Measurements from ENCODE around the gene WRNIP1. TPM values are rescaled to one million over a fixed set of nuclear protein-coding genes. Genes with fewer than 3 reads are reported as not detected.

Gene WRNIP1
- total and polyA plus RNA-seq, 10 of the 15 experiments (the other 5 are each of a cell fraction or from before 2014, with no cell fraction given): 9.3 to 30.5 (median 24.3) TPM

GRCh38 chr6:2826131-2826530 lies 60.9 kb downstream of the WRNIP1 start (continued):
- no peak for TF ChIP-seq FOXK2 (IDR thresholded peaks at IDR 0.05)
- TF ChIP-seq ZNF24 (IDR thresholded peaks at IDR 0.05): no peak

GRCh38 chr6:2827142-2827541 lies 61.9 kb downstream of the WRNIP1 start:
- CTCF ChIA-PET: interaction anchor here (1.5 to 1.8 kb wide), 2 partner anchors 84 to 126 kb away, joined by 4 read pairs; no protein-coding TSS in a partner anchor
- BruUV-seq (replicated peaks): no TSS peak
- Histone ChIP-seq H3K27ac (ENCODE audit: control insufficient read depth, insufficient read depth) (no peak overlapping the region), H4K20me1 (ENCODE audit: control insufficient read depth, insufficient read depth) (no peaks in the 10 kb centered on the region), H3K36me3 (ENCODE audit: control insufficient read depth in 2 of 2, insufficient read depth in 2 of 2, low read length in 1 of 2) (no peaks in the 10 kb centered on the region), H3K9ac (ENCODE audit: control insufficient read depth, insufficient read depth, low read length) (no peak overlapping the region), H3K27me3 (replicated peaks in 1 of 2; ENCODE audit: control insufficient read depth in 2 of 2, insufficient read depth in 2 of 2, low read length in 1 of 2) (peaks cover 0 to 2% of the 10 kb centered on the region in 2 experiments; a peak in 2 of 4 replicates), H3K4me1 (ENCODE audit: control insufficient read depth, insufficient read depth, low read length) (no peaks in the 10 kb centered on the region), H3K79me2 (ENCODE audit: control insufficient read depth, insufficient read depth, low read length) (no peaks in the 10 kb centered on the region), H3K4me2 (ENCODE audit: control insufficient read depth, insufficient read depth) (no peak overlapping the region), H2AFZ (ENCODE audit: control insufficient read depth, low read depth, low read length) (no peak overlapping the region), H3K4me3 (no peak overlapping the region), H3K9me3 (replicated peaks; ENCODE audit: control insufficient read depth, insufficient read depth, low read length) (no peaks in the 10 kb centered on the region)
- SMC1A ChIA-PET (ENCODE audit: uncharacterized antibody, unreplicated experiment): interaction anchor here (1.5 kb wide), 1 partner anchor 13 kb away, joined by 3 read pairs; no protein-coding TSS in a partner anchor
- in situ Hi-C loops (cut with MboI) (no loop called here), intact Hi-C loops (cut with micrococcal nuclease; ENCODE audit: unreplicated experiment) (no loop called here)
- TF ChIP-seq USF1 (IDR thresholded peaks at IDR 0.05; ENCODE audit: borderline replicate concordance, extremely low read length, insufficient read depth, low read depth, low read length) (no peak), BCL11A (IDR thresholded peaks at IDR 0.05; ENCODE audit: low read depth, low read length) (no peak), ATF3 (IDR thresholded peaks at IDR 0.05; ENCODE audit: borderline replicate concordance, extremely low read depth, low read depth, low read length) (no peak), SMAD1 (IDR thresholded peaks at IDR 0.05; ENCODE audit: low read depth, partially characterized antibody) (no peak), CEBPB (IDR thresholded peaks at IDR 0.05; ENCODE audit: borderline replicate concordance in 1 of 2, low read depth in 2 of 2, low read length in 2 of 2) (no peak), NFIC (IDR thresholded peaks at IDR 0.05; ENCODE audit: low read depth, low read length) (no peak), EED (IDR thresholded peaks at IDR 0.05; ENCODE audit: low read depth) (no peak), SP1 (IDR thresholded peaks at IDR 0.05; ENCODE audit: low read depth, low read length) (no peak), SPI1 (IDR thresholded peaks at IDR 0.05; ENCODE audit: borderline replicate concordance, insufficient read depth, low read depth, low read length) (no peak), SRF (IDR thresholded peaks at IDR 0.05; ENCODE audit: low read depth in 2 of 2, low read length in 2 of 2) (no peak), HSF1 (IDR thresholded peaks at IDR 0.05; ENCODE audit: low read depth, low read length) (no peak), YBX1 (IDR thresholded peaks at IDR 0.05) (no peak), CBFB (IDR thresholded peaks at IDR 0.05; ENCODE audit: low read depth) (no peak), MEF2B (IDR thresholded peaks at IDR 0.05; ENCODE audit: partially characterized antibody, poor library complexity, severe bottlenecking) (no peak), NR2C1 (IDR thresholded peaks at IDR 0.05) (no peak), ZNF274 (IDR thresholded peaks at IDR 0.05; ENCODE audit: insufficient read depth, insufficient read length) (no peak), RAD21 (IDR thresholded peaks at IDR 0.05; ENCODE audit: insufficient read depth, low read depth, low read length) (no peak), SREBF2 (IDR thresholded peaks at IDR 0.05; ENCODE audit: low read length) (no peak), CBX5 (IDR thresholded peaks at IDR 0.05; ENCODE audit: low read depth) (no peak)
- RAD21 ChIA-PET (ENCODE audit: unreplicated experiment): no interaction called here
- WGBS (ENCODE audit: insufficient coverage, insufficient replicate concordance, low lambda C conversion rate, missing lambda C conversion rate): 66% methylated on average over 6 of the region's 6 CpGs
- POLR2A ChIA-PET: no interaction called here
- DNase-seq (ENCODE audit: low read depth, low spot score): no peak
- FAIRE-seq: no peak
- ATAC-seq: no peak

All from GM12878 (cell line).